Cardiac fibroblast (primary cell): Measurements from ENCODE around the gene EWSR1.

Experiments
- DNase-seq, 2 donors: peaks; one replicate each; pipeline versions ENCODE4 v3.0.0 to v3.0.0-alpha.2; 2010; ENCODE audit warnings: low read depth in 2 of 2
- H3K4me3 ChIP-seq, 2 donors: replicated peaks in 1 of 2; 1 replicate in 1 of 2; 2 replicates in 1 of 2; pipeline ENCODE4 v1.5.1; 2011; ENCODE audit warnings: low read depth in 2 of 2, low read length in 2 of 2, mild to moderate bottlenecking in 2 of 2, moderate library complexity in 1 of 2
- CTCF ChIP-seq: IDR thresholded peaks from one replicate; pipeline ENCODE4 v1.5.1; 2011; ENCODE audit warnings: low read depth, mild to moderate bottlenecking, low read length, inconsistent platforms

Gene EWSR1

GRCh38 chr22:29291215-29291614 lies 23.1 kb downstream of the EWSR1 start:
- no peak for DNase-seq
- no peak overlapping the region for H3K4me3 ChIP-seq
- TF ChIP-seq CTCF: no peak

- TF ChIP-seq CTCF: no peak
- H3K4me3 ChIP-seq: no peak overlapping the region
- DNase-seq: no peak
Measured at GRCh38 chr22:29292379-29292778, 24.3 kb downstream of the EWSR1 start.

GRCh38 chr22:29298641-29299040 lies 30.6 kb downstream of the EWSR1 start:
- TF ChIP-seq CTCF: no peak
- DNase-seq: no peak

GRCh38 chr22:29299136-29299900 lies 31.2 kb downstream of the EWSR1 start:
- no peak for TF ChIP-seq CTCF
- no peak overlapping the region for H3K4me3 ChIP-seq
- DNase-seq: no peak

More at GRCh38 chr22:29298641-29299040, 30.6 kb downstream of the EWSR1 start:
- H3K4me3 ChIP-seq: no peak overlapping the region

GRCh38 chr22:29300467-29300806 lies 32.4 kb downstream of the EWSR1 start:
- H3K4me3 ChIP-seq: no peak overlapping the region
- no peak for DNase-seq
- TF ChIP-seq CTCF: no peak

GRCh38 chr22:29300807-29301601 lies 32.9 kb downstream of the EWSR1 start:
- no peak for TF ChIP-seq CTCF
- DNase-seq: no peak
- no peak overlapping the region for H3K4me3 ChIP-seq
